NCI-H510A (cell line): ENCODE data around the gene PRAMEF20.

Experiments used
- DNase-seq: peaks from one replicate; lab custom pipeline; 2025; lab: John Stamatoyannopoulos, UW

PRAMEF20 gene

DNA sequence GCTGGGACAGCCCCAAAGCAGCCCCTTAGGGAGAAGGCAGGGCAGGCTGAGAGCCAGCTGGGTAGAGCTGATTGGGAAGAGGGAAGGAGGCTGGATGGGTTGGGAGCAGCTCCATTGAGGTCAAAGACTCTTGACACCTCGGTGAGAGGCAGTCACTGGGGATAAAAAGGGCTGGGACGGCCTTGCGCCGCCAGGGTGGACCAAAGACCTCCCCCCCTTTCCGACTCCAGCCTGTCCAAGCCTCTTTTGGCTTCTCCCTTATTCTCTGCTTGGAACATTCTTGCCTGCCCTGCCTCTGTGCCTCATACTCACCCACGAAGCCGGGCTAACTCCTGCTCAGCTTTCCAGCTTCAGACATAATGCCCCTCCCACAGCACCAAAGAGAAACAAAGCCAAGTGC is 52.4 kb downstream of the PRAMEF20 start:
- no peak for DNase-seq

DNA sequence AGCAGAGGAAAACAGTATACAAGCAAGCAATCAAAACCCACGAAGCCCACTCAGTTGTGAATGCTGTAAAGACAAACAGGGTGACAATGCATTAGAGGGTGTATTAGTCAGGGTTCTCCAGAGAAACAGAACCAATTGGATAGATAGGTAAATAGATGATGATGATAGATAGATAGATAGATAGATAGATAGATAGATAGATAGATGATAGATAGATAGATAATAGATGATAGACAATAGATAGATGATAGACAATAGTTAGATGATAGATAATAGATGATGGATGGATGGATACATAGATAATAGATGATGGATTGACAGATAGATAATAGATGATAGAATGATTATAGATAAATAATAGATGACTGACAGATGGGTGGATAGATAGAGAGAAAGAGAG is 55.3 kb downstream of the PRAMEF20 start:
- DNase-seq = no peak

DNA sequence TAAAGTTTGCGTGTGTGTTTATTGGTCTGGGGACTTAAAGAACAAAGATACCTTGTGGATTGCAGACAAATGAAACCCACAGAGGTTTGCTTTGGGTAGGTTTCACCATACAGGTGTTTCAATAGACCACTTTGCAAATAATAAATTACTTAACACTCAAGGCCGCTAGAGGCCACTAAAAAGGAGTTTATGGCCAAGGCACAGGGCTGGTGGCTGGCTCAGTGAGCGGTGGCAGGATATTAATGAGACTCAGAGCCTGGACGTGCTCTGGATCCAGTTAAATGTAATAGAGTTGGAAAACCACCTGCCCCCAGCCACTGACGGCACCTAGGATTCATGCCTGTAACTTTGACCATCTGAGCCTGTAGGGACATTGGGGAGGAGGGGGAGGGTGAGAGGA is 59.1 kb downstream of the PRAMEF20 start:
- no peak for DNase-seq
